Loucy (cell line): ENCODE results near the gene IL17B.

Experiments
- EZH2phosphoT487 ChIP-seq: fragments of 200-600 bp; IDR thresholded peaks from 2 replicates; pipeline ENCODE4 v1.6.1; 2018; ENCODE audit warnings: antibody characterized with exemption, mild to moderate bottlenecking, moderate library complexity, borderline replicate concordance
- TF ChIP-seq, protein P1 (sequence below): fragments of 200-600 bp; sonication (generic); conservative IDR thresholded peaks from 2 replicates; pipeline ENCODE4 v1.5.1; 2014; ENCODE audit warnings: mild to moderate bottlenecking, antibody characterized with exemption, low read length

DNA sequence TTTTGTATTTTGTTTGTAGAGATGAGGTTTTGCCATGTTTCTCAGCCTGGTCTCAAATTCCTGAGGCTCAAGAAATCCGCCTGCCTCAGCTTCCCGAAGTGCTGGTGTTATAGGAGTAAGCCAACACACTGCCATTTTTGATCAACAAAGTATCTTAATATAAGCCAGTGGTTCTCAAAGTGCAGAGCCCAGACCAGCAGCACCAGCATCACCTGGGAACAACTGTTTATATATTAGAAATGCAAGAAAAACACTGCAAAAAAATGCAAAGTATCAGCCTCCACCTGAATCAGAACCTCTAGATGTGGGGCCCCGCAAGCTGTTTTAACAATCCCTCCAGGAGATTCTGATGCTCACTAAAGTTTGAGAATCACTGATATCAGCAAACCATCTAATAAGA lies 6.2 kb downstream of the IL17B start:
- TF ChIP-seq, protein P1, sequence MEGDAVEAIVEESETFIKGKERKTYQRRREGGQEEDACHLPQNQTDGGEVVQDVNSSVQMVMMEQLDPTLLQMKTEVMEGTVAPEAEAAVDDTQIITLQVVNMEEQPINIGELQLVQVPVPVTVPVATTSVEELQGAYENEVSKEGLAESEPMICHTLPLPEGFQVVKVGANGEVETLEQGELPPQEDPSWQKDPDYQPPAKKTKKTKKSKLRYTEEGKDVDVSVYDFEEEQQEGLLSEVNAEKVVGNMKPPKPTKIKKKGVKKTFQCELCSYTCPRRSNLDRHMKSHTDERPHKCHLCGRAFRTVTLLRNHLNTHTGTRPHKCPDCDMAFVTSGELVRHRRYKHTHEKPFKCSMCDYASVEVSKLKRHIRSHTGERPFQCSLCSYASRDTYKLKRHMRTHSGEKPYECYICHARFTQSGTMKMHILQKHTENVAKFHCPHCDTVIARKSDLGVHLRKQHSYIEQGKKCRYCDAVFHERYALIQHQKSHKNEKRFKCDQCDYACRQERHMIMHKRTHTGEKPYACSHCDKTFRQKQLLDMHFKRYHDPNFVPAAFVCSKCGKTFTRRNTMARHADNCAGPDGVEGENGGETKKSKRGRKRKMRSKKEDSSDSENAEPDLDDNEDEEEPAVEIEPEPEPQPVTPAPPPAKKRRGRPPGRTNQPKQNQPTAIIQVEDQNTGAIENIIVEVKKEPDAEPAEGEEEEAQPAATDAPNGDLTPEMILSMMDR = no peak
- TF ChIP-seq EZH2phosphoT487 = no peak
